Neural progenitor cell (in vitro differentiated cells): ENCODE results near the gene SWT1. TPM values are rescaled to one million over a fixed set of nuclear protein-coding genes. Genes with fewer than 3 reads are reported as not detected.

ENCODE experiments used
- DNase-seq: peaks from one replicate; pipeline ENCODE4 v3.0.0-alpha.2; 2016; ENCODE audit warnings: low spot score
- H2AFZ ChIP-seq: fragments of 200-600 bp; sonication (generic); replicated peaks from 2 replicates; pipeline ENCODE4 v1.6.1; 2016; ENCODE audit warnings: antibody characterized with exemption
- H3F3A ChIP-seq: fragments of 200-600 bp; sonication (generic); 2 replicates; pipeline ENCODE4 v1.6.1; 2016; ENCODE audit warnings: antibody characterized with exemption, low read depth
- H3K27ac ChIP-seq: fragments of 200-600 bp; sonication (generic); 2 replicates; pipeline ENCODE4 v1.5.1; 2016; ENCODE audit warnings: mild to moderate bottlenecking
- H3K27me3 ChIP-seq: fragments of 200-600 bp; sonication (generic); 2 replicates; pipeline ENCODE4 v1.6.1; 2016; ENCODE audit warnings: mild to moderate bottlenecking, moderate library complexity
- H3K36me3 ChIP-seq: fragments of 200-600 bp; sonication (generic); 2 replicates; pipeline ENCODE4 v1.5.1; 2016
- H3K4me1 ChIP-seq: fragments of 200-600 bp; sonication (generic); 2 replicates; pipeline ENCODE4 v1.6.1; 2016; ENCODE audit warnings: mixed run types
- H3K4me2 ChIP-seq: fragments of 200-600 bp; sonication (generic); 2 replicates; pipeline ENCODE4 v1.6.1; 2016
- H3K4me3 ChIP-seq: fragments of 200-600 bp; sonication (generic); 2 replicates; pipeline ENCODE4 v1.5.1; 2016
- H3K79me2 ChIP-seq: fragments of 200-600 bp; sonication (generic); 2 replicates; pipeline ENCODE4 v1.6.1; 2016; ENCODE audit warnings: low read depth
- H3K9ac ChIP-seq: fragments of 200-600 bp; sonication (generic); 2 replicates; pipeline ENCODE4 v1.6.1; 2016
- H3K9me3 ChIP-seq: fragments of 200-600 bp; sonication (generic); 2 replicates; pipeline ENCODE4 v1.5.1; 2016; ENCODE audit warnings: low read depth
- H4K20me1 ChIP-seq: fragments of 200-600 bp; sonication (generic); 2 replicates; pipeline ENCODE4 v1.6.1; 2016; ENCODE audit warnings: low read depth
- H3K27ac Mint-ChIP-seq: 3 replicates; pipeline ENCODE4 v1.8.0; 2021; ENCODE audit warnings: mixed read lengths
- H3K27me3 Mint-ChIP-seq: 2 replicates; pipeline ENCODE4 v1.8.0; 2022; ENCODE audit warnings: low read depth, mild to moderate bottlenecking, inconsistent platforms, moderate library complexity, mixed read lengths; ENCODE audit not compliant: insufficient read depth
- H3K36me3 Mint-ChIP-seq: 3 replicates; pipeline ENCODE4 v1.8.0; 2021; ENCODE audit warnings: mixed read lengths
- H3K4me1 Mint-ChIP-seq: 3 replicates; pipeline ENCODE4 v1.8.0; 2021; ENCODE audit warnings: mixed read lengths
- H3K4me3 Mint-ChIP-seq: 3 replicates; pipeline ENCODE4 v1.8.0; 2021; ENCODE audit warnings: mild to moderate bottlenecking, moderate library complexity, mixed read lengths
- H3K9me3 Mint-ChIP-seq: 3 replicates; pipeline ENCODE4 v1.8.0; 2020; ENCODE audit warnings: mixed read lengths
- EZH2 ChIP-seq: fragments of 200-600 bp; sonication (generic); IDR thresholded peaks from 2 replicates; pipeline ENCODE4 v1.6.1; 2017; ENCODE audit warnings: antibody characterized with exemption, mild to moderate bottlenecking, moderate library complexity
- EZH2phosphoT487 ChIP-seq: fragments of 200-600 bp; sonication (generic); IDR thresholded peaks from 2 replicates; pipeline ENCODE4 v1.6.1; 2017; ENCODE audit warnings: antibody characterized with exemption
- total RNA-seq: library from RNA; depleted of rRNA; stranded (reverse); fragments of >200 nt; gene quantifications from 2 replicates; pipeline ENCODE4 v1.2.3, GENCODE V29; 2015; ENCODE audit warnings: low replicate concordance
- TF ChIP-seq, protein P1 (sequence below): fragments of 200-600 bp; sonication (generic); IDR thresholded peaks from 2 replicates; pipeline ENCODE4 v1.5.1; 2017; ENCODE audit warnings: antibody characterized with exemption, mild to moderate bottlenecking

SWT1 gene
- total RNA-seq, 1 donor from 2014 or later, result 12.4 TPM

DNA sequence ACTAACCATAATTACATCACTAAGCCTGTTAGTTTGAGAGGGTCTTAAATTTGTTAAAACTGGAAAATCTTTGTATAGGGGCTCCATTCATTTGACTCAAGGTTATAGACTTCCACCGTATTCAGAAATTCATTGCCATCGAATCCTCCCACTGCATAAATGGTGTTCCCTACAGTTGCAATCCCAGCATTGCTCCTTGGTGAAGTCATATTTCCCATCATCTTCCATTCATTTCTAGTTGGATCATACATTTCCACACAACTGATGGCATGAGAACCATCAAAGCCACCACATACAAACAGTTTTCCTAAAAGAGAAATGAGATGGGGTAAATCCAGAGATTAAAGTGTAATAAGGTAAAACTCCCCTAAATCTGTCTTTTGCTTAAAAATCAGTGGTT, 141.0 kb downstream of the SWT1 start:
- no peaks in the 10 kb centered on the region for H3K27me3 Mint-ChIP-seq
- H3K36me3 ChIP-seq, result peaks cover 25% of the 10 kb centered on the region
- H3K79me2 ChIP-seq, result peaks cover 6% of the 10 kb centered on the region
- H3K9me3 ChIP-seq, result no peaks in the 10 kb centered on the region
- H3K4me2 ChIP-seq, result no peak overlapping the region
- H3F3A ChIP-seq, result peaks cover 37% of the 10 kb centered on the region
- no peaks in the 10 kb centered on the region for H3K27me3 ChIP-seq
- H3K4me1 Mint-ChIP-seq, result no peaks in the 10 kb centered on the region
- H3K4me3 ChIP-seq, result no peak overlapping the region
- no peaks in the 10 kb centered on the region for H3K4me1 ChIP-seq
- no peak overlapping the region for H3K9ac ChIP-seq
- peaks cover 36% of the 10 kb centered on the region for H3K36me3 Mint-ChIP-seq
- H2AFZ ChIP-seq, result no peak overlapping the region
- DNase-seq, result no peak
- no peaks in the 10 kb centered on the region for H3K9me3 Mint-ChIP-seq
- H4K20me1 ChIP-seq, result peaks cover 6% of the 10 kb centered on the region
- TF ChIP-seq, protein P1, sequence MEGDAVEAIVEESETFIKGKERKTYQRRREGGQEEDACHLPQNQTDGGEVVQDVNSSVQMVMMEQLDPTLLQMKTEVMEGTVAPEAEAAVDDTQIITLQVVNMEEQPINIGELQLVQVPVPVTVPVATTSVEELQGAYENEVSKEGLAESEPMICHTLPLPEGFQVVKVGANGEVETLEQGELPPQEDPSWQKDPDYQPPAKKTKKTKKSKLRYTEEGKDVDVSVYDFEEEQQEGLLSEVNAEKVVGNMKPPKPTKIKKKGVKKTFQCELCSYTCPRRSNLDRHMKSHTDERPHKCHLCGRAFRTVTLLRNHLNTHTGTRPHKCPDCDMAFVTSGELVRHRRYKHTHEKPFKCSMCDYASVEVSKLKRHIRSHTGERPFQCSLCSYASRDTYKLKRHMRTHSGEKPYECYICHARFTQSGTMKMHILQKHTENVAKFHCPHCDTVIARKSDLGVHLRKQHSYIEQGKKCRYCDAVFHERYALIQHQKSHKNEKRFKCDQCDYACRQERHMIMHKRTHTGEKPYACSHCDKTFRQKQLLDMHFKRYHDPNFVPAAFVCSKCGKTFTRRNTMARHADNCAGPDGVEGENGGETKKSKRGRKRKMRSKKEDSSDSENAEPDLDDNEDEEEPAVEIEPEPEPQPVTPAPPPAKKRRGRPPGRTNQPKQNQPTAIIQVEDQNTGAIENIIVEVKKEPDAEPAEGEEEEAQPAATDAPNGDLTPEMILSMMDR, result no peak
- no peak overlapping the region for H3K4me3 Mint-ChIP-seq
- H3K27ac Mint-ChIP-seq, result no peak overlapping the region
- no peak overlapping the region for H3K27ac ChIP-seq

DNA sequence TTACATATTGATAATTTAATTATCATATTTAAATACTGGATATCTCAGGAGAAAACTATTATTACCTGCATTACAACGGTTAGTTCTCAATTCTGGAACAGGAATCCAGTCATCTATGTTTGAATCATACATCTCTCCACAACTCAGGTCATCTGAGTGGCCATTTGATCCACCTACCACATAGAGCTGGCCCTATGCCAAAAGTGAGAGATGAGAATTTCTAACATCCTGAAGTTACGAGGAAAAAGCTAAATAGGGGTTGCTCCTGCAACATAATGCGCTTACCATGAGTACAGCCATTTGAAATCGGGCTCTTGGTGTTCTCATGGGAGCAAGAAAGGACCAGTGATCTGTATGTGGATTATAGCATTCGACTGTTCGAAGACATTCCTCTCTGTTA, 143.2 kb downstream of the SWT1 start:
- Mint-ChIP-seq H3K27me3 (no peaks in the 10 kb centered on the region), H3K27ac (no peak overlapping the region), H3K4me1 (no peaks in the 10 kb centered on the region), H3K4me3 (no peak overlapping the region), H3K9me3 (no peaks in the 10 kb centered on the region), H3K36me3 (peaks cover 44% of the 10 kb centered on the region)
- H4K20me1 ChIP-seq, result peaks cover 6% of the 10 kb centered on the region
- peaks cover 6% of the 10 kb centered on the region for H3K79me2 ChIP-seq
- H2AFZ ChIP-seq, result no peak overlapping the region
- H3K9me3 ChIP-seq, result no peaks in the 10 kb centered on the region
- no peak overlapping the region for H3K27ac ChIP-seq
- peaks cover 34% of the 10 kb centered on the region for H3K36me3 ChIP-seq
- H3K9ac ChIP-seq, result no peak overlapping the region
- no peak overlapping the region for H3K4me3 ChIP-seq
- no peak overlapping the region for H3K4me2 ChIP-seq
- DNase-seq, result no peak
- peaks cover 18% of the 10 kb centered on the region for H3F3A ChIP-seq
- TF ChIP-seq EZH2phosphoT487 (no peak), EZH2 (no peak)
- TF ChIP-seq, protein P1, result no peak
- H3K4me1 ChIP-seq, result no peaks in the 10 kb centered on the region
- H3K27me3 ChIP-seq, result no peaks in the 10 kb centered on the region

DNA sequence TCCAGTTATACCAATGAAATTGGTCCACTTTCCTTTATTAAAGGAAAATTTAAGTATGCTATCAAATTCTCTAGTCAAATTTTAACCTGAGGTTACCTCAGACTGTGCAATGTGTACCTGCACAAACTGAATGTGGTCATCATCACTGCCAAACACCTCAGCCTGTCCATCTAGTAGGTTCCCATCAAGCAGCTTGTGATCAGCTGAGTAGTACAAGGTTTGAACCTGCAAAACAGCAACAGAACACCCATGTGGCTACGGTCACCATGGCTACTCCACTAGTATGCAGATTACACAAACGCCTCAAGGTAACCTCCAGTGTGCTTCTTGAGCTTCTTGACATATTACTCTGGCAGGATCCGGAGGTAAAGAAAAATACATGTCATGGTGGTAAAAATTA, 148.5 kb downstream of the SWT1 start:
- Histone ChIP-seq H3K9me3 (no peaks in the 10 kb centered on the region), H3F3A (no peaks in the 10 kb centered on the region), H3K79me2 (peaks cover 41% of the 10 kb centered on the region), H2AFZ (no peak overlapping the region), H3K4me3 (no peak overlapping the region), H3K4me2 (no peak overlapping the region), H4K20me1 (peaks cover 27% of the 10 kb centered on the region), H3K36me3 (peaks cover 49% of the 10 kb centered on the region), H3K4me1 (no peaks in the 10 kb centered on the region), H3K27ac (no peak overlapping the region), H3K27me3 (no peaks in the 10 kb centered on the region), H3K9ac (no peak overlapping the region)
- no peak for DNase-seq
- H3K27me3 Mint-ChIP-seq, result no peaks in the 10 kb centered on the region
- no peak overlapping the region for H3K4me3 Mint-ChIP-seq
- no peaks in the 10 kb centered on the region for H3K4me1 Mint-ChIP-seq
- H3K27ac Mint-ChIP-seq, result no peak overlapping the region
- peaks cover 47% of the 10 kb centered on the region for H3K36me3 Mint-ChIP-seq
- H3K9me3 Mint-ChIP-seq, result no peaks in the 10 kb centered on the region
- no peak for TF ChIP-seq EZH2phosphoT487
- TF ChIP-seq EZH2, result no peak
- TF ChIP-seq, protein P1, result no peak

DNA sequence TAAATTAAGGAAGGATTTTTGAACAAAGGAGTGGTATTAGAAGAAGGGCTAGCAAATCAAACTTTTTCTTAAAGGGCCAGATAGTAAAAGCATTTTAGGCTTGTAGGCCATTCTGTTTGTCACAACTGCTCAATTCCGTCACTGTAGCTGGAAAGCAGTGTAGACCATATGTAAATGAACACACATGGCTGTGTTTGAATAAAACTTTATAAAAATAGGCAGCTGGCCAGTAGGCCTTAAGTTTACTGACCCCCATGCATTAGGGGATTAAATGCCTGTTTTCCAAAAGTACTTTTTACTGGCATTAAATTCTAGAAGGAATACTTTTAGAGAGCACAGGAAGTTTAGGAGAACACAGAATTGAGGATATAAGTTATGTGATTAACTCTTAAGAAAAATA, 151.2 kb downstream of the SWT1 start:
- H3K27ac Mint-ChIP-seq, result no peak overlapping the region
- Histone ChIP-seq H3K27ac (no peak overlapping the region), H2AFZ (no peak overlapping the region), H4K20me1 (peaks cover 52% of the 10 kb centered on the region), H3K4me2 (no peak overlapping the region), H3K9me3 (no peaks in the 10 kb centered on the region), H3K27me3 (no peaks in the 10 kb centered on the region), H3K4me3 (no peak overlapping the region), H3K36me3 (peaks cover 49% of the 10 kb centered on the region), H3F3A (no peaks in the 10 kb centered on the region), H3K4me1 (peaks cover 6% of the 10 kb centered on the region), H3K79me2 (peaks cover 62% of the 10 kb centered on the region), H3K9ac (no peak overlapping the region)
- H3K36me3 Mint-ChIP-seq, result peaks cover 49% of the 10 kb centered on the region
- DNase-seq, result no peak
- H3K9me3 Mint-ChIP-seq, result no peaks in the 10 kb centered on the region
- no peak overlapping the region for H3K4me3 Mint-ChIP-seq
- TF ChIP-seq EZH2, result no peak
- TF ChIP-seq, protein P1, result no peak
- no peak for TF ChIP-seq EZH2phosphoT487
- no peaks in the 10 kb centered on the region for H3K27me3 Mint-ChIP-seq
- peaks cover 10% of the 10 kb centered on the region for H3K4me1 Mint-ChIP-seq
